ENCODE results near the gene AXDND1. TPM values are rescaled to one million over a fixed set of nuclear protein-coding genes. Genes with fewer than 3 reads are reported as not detected.

The AXDND1 gene
- total RNA-seq, 2 experiments from 2014 or later: 0.40 to 0.42 TPM

DNA sequence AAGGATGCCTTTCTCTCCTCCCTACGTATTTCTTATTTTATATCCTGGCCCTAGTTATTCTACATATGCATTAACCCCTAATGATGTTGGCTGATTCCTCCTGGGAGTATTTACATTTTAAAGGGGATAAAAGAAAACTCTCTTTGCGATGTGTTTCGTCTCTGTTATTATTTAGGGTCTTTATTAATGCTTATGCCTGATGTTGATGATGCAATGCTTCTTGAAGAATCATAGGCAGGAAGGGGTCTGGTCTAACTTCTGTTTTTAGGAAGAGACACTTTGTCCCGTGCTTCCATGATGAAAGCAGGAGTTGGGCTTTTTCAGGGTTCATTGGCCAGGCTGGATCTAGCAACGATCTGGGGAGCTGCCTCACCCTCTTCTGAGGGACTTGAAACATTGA is 210.7 kb downstream of the AXDND1 start:
- Mint-ChIP-seq H3K36me3 (ENCODE audit: low read depth) (no peaks in the 10 kb centered on the region), H3K4me1 (peaks cover 5% of the 10 kb centered on the region), H3K27me3 (peaks cover 47% of the 10 kb centered on the region), H3K4me3 (no peak overlapping the region), H3K9me3 (no peaks in the 10 kb centered on the region), H3K27ac (no peak overlapping the region)
- ChIA-PET CTCF (no interaction called here), POLR2A (no interaction called here)
- no peak for DNase-seq

DNA sequence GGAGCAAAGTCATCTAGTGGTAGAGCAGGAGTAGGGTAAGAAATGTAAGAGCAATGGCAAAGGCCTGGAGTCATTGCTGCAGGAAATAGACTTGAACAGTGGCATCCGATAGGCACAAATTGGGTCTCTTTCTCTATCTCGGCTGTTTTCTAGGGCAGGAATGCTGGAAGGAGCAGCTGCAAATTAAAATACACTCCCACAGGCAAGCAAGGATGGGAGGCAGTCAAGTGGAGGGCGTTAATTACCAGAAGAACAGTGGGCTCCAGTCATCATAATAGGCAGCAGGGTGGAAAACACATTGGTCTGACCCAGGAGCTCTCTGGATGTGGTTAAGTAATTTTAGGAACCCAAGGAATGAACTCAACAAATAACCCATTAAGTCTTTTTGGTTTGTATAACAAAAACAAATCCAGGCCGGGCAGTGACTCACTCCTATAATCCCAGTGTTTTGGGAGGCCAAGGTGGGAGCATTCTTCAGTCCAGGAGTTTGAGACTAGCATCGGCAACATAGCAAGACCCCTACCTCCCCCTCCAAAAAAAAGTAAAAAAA is 218.1 kb downstream of the AXDND1 start:
- peaks cover 1% of the 10 kb centered on the region for H3K4me1 Mint-ChIP-seq
- no peak overlapping the region for H3K27ac Mint-ChIP-seq
- no peak for DNase-seq
- POLR2A ChIA-PET: interaction anchor here (0.6 kb wide), 1 partner anchor 428 kb away, joined by 3 read pairs; no protein-coding TSS in a partner anchor
- no peak overlapping the region for H3K4me3 Mint-ChIP-seq
- H3K27me3 Mint-ChIP-seq: peaks cover 37% of the 10 kb centered on the region
- H3K36me3 Mint-ChIP-seq (ENCODE audit: low read depth): no peaks in the 10 kb centered on the region
- no peaks in the 10 kb centered on the region for H3K9me3 Mint-ChIP-seq
- CTCF ChIA-PET: no interaction called here

DNA sequence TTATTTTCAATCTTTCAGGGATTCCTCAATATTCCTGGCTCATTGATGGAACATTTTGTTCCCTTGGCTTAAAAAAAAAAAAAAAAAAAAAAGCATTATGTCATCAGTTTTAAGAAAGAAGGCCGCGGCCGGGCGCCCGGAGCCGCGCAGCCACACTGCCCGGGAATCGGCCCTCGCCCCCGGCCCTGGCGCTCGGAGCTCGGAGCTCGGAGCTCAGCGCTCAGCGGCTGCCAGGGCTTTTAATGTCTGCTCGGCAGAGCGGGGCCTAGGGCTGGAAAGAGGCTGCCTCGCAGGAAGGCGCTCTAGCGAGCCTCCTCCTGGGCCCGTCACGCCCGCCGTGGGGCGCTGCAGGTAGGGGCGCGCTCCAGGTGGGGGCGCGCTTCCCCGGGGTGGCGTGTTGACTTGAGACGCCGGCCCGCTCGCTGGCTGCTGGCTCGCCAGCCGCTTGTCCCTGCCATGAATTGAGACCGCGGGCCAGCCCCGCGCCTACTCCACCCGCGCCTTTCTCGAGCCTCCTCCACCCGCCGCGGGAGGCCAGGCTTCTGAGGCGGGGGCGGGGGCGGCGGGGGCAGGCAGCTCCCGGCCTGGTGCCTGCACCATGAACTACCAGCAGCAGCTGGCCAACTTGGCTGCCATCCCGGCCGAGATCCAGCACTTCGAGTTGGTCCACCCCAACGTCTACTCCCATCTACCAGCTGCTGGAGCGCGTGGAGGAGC is 220.5 kb downstream of the AXDND1 start:
- Mint-ChIP-seq H3K4me1 (peaks cover 1% of the 10 kb centered on the region), H3K27me3 (peaks cover 45% of the 10 kb centered on the region), H3K9me3 (no peaks in the 10 kb centered on the region), H3K36me3 (ENCODE audit: low read depth) (no peaks in the 10 kb centered on the region), H3K27ac (no peak overlapping the region), H3K4me3 (no peak overlapping the region)
- POLR2A ChIA-PET: no interaction called here
- CTCF ChIA-PET: no interaction called here
- no peak for DNase-seq

- Mint-ChIP-seq H3K4me1 (peaks cover 1% of the 10 kb centered on the region), H3K9me3 (no peaks in the 10 kb centered on the region), H3K4me3 (no peak overlapping the region), H3K36me3 (ENCODE audit: low read depth) (no peaks in the 10 kb centered on the region), H3K27me3 (peaks cover 50% of the 10 kb centered on the region), H3K27ac (no peak overlapping the region)
- DNase-seq: no peak
- POLR2A ChIA-PET: no interaction called here
- CTCF ChIA-PET: no interaction called here
Observed at GRCh38 chr1:179587336-179587735, 221.6 kb downstream of the AXDND1 start.

- Mint-ChIP-seq H3K27me3 (peaks cover 54% of the 10 kb centered on the region), H3K4me3 (no peak overlapping the region), H3K9me3 (no peaks in the 10 kb centered on the region), H3K4me1 (peaks cover 1% of the 10 kb centered on the region), H3K27ac (no peak overlapping the region), H3K36me3 (ENCODE audit: low read depth) (no peaks in the 10 kb centered on the region)
- no peak for DNase-seq
- POLR2A ChIA-PET: no interaction called here
- CTCF ChIA-PET: interaction anchor here (1.1 kb wide), 1 partner anchor 11 kb away, joined by 3 read pairs; no protein-coding TSS in a partner anchor
Observed at GRCh38 chr1:179588425-179589024, 222.8 kb downstream of the AXDND1 start.

- peaks cover 48% of the 10 kb centered on the region for H3K27me3 Mint-ChIP-seq
- H3K9me3 Mint-ChIP-seq: no peaks in the 10 kb centered on the region
- H3K27ac Mint-ChIP-seq: no peak overlapping the region
- POLR2A ChIA-PET: no interaction called here
- no peaks in the 10 kb centered on the region for H3K36me3 Mint-ChIP-seq (ENCODE audit: low read depth)
- CTCF ChIA-PET: interaction anchor here (1.1 kb wide), 1 partner anchor 10 kb away, joined by 3 read pairs; no protein-coding TSS in a partner anchor
- H3K4me1 Mint-ChIP-seq: peaks cover 1% of the 10 kb centered on the region
- H3K4me3 Mint-ChIP-seq: no peak overlapping the region
- DNase-seq: no peak
Observed at GRCh38 chr1:179589509-179589908, 223.7 kb downstream of the AXDND1 start.

GRCh38 chr1:179590671-179591070 is 224.9 kb downstream of the AXDND1 start:
- H3K4me3 Mint-ChIP-seq: no peak overlapping the region
- ChIA-PET CTCF (no interaction called here), POLR2A (no interaction called here)
- no peak overlapping the region for H3K27ac Mint-ChIP-seq
- no peak for DNase-seq
- H3K4me1 Mint-ChIP-seq: peaks cover 1% of the 10 kb centered on the region
- no peaks in the 10 kb centered on the region for H3K9me3 Mint-ChIP-seq
- no peaks in the 10 kb centered on the region for H3K36me3 Mint-ChIP-seq (ENCODE audit: low read depth)
- H3K27me3 Mint-ChIP-seq: peaks cover 46% of the 10 kb centered on the region

DNA sequence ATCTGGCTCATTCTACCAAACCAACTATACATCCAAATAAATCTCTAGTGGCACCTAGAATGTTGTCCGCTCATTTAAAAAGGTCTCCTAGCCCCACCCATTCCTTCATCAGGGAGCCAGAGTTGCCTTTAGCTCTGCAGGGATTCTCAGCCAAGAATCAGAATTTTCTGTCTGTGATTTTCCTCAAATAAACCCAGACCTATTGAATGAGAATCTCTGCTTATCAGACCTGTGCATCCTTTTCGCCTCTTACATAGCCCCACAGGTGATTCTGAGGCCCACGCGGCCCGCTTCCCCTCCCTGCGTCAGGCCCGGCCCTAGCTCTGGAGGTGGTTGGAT is 225.5 kb downstream of the AXDND1 start:
- Mint-ChIP-seq H3K27ac (no peak overlapping the region), H3K9me3 (no peaks in the 10 kb centered on the region), H3K4me3 (no peak overlapping the region), H3K36me3 (ENCODE audit: low read depth) (no peaks in the 10 kb centered on the region), H3K27me3 (peaks cover 47% of the 10 kb centered on the region), H3K4me1 (no peaks in the 10 kb centered on the region)
- ChIA-PET CTCF (no interaction called here), POLR2A (no interaction called here)
- DNase-seq: no peak

DNA sequence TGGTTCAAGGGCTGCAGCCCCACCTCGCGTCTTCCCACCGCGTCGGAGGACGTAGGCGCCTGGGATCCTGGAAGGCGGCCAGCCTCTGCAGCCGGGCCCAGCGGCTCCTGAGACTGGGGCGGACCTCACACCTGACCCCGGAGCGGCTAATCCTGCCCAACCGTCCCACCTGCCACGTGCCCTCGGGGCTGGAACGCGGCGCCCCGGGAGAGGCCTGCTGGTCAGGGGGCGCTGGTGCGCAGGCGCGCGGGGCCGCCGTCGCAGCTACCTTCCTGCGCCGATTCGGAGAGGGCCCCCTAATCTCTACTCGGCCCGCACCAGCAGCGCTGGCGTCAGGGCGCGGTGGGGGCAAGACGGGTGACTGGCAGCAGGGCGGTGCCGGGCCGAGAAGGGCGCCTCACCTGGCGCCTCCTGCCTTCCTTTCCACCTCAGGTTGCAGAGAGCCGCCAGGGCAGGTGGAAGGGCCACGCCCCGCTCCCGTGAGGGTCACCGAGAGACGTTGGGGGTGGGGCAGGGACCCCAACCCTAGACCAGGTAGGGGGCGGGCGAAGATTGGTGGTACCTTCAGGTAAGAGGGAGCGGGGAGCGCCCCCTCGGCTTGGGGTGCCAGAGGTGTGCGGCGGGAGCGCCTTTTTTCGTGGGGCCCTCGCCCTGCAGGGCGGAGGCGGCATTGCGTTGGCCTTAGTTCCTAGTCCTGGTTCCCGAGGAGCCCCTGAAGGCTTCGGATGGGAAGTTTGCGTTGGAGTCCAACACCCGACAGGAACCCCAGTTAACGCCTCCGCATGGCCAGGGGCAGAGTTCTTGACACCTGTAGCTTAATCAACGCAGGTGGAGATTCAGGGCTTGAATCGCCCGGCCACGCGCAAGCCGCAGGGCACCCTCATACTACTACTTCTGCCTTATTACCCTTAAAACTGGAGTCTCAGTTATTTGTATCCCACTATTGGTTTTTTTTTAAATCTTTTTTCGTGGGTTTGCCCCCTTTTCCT is 226.1 kb downstream of the AXDND1 start, which contains the start of gene TDRD5:
TDRD5 (plus strand) TSS at position 241 of the 989 bp plus-strand sequence. CDS start 784 bp downstream, outside the sequence.
- CTCF ChIA-PET: no interaction called here
- DNase-seq: no peak
- POLR2A ChIA-PET: no interaction called here

DNA sequence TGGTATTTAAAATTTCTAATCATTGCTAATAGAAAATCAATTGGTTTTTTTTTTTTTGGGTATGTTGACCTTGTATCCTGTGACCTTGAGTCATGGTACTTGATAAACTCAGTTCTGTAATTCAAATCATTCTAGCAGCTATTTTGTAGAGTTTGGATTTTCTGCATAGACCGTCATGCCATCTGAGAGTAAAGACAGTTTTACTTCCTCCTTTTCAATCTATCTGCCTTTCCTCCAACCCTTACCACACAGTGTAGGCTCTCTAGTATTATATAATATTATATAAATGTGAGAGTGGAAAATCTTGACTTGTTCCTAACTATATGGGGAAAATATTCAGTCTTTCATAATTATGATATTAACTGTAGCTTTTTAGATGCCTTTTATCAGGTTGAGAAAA is 232.9 kb downstream of the AXDND1 start:
- no peaks in the 10 kb centered on the region for H3K4me1 Mint-ChIP-seq
- no peaks in the 10 kb centered on the region for H3K36me3 Mint-ChIP-seq (ENCODE audit: low read depth)
- H3K27me3 Mint-ChIP-seq: peaks cover 44% of the 10 kb centered on the region
- H3K9me3 Mint-ChIP-seq: no peaks in the 10 kb centered on the region
- H3K4me3 Mint-ChIP-seq: no peak overlapping the region
- CTCF ChIA-PET: no interaction called here
- H3K27ac Mint-ChIP-seq: no peak overlapping the region
- POLR2A ChIA-PET: interaction anchor here (0.6 kb wide), 1 partner anchor 163 kb away, joined by 4 read pairs; no protein-coding TSS in a partner anchor
- DNase-seq: no peak

More for the DNA sequence above, 226.1 kb downstream of the AXDND1 start, which contains the start of gene TDRD5:
- Mint-ChIP-seq H3K27ac (no peak within 1 kb of the TSS), H3K36me3 (ENCODE audit: low read depth) (no peaks in the 10 kb centered on the region), H3K4me3 (no peak within 1 kb of the TSS), H3K9me3 (no peaks in the 10 kb centered on the region), H3K27me3 (peaks cover 50% of the 10 kb centered on the region), H3K4me1 (no peaks in the 10 kb centered on the region)

DNA sequence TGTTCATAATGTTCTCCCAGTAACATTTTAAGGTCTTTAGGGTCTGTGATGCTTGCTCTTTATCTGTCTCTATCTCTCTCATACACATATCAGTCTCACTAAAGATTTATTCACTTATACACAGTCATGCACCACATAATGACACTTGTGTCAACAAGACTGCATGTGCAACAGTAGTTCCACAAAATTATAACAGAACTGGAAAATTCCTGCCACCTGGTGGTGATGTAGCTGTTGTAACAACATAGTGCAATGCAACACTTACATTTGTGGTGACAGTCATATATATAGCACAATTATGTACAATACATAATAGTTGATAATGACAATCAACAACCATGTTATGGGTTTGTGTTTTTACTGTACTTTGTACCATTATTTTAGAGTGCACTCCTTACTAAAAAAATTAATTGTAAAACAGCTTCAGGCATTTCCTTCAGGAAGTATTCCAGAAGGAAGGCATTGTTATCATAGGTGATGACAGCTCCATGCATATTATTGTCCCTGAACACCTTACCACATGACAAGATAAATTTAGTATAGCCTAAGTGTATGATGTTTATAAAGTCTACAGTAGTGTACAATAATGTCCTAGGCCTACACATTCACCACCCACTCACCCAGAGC is 234.0 kb downstream of the AXDND1 start:
- POLR2A ChIA-PET: no interaction called here
- H3K27me3 Mint-ChIP-seq: peaks cover 45% of the 10 kb centered on the region
- no peaks in the 10 kb centered on the region for H3K9me3 Mint-ChIP-seq
- no peaks in the 10 kb centered on the region for H3K4me1 Mint-ChIP-seq
- no peak overlapping the region for H3K27ac Mint-ChIP-seq
- no peak overlapping the region for H3K4me3 Mint-ChIP-seq
- CTCF ChIA-PET: interaction anchor here (1.2 kb wide), 1 partner anchor 11 kb away, joined by 3 read pairs; no protein-coding TSS in a partner anchor
- no peaks in the 10 kb centered on the region for H3K36me3 Mint-ChIP-seq (ENCODE audit: low read depth)
- DNase-seq: peak; percentile 15

GRCh38 chr1:179601093-179601492 is 235.3 kb downstream of the AXDND1 start:
- H3K27ac Mint-ChIP-seq: no peak overlapping the region
- no peaks in the 10 kb centered on the region for H3K9me3 Mint-ChIP-seq
- no peaks in the 10 kb centered on the region for H3K36me3 Mint-ChIP-seq (ENCODE audit: low read depth)
- no peaks in the 10 kb centered on the region for H3K4me1 Mint-ChIP-seq
- peaks cover 38% of the 10 kb centered on the region for H3K27me3 Mint-ChIP-seq
- ChIA-PET CTCF (no interaction called here), POLR2A (no interaction called here)
- no peak for DNase-seq
- no peak overlapping the region for H3K4me3 Mint-ChIP-seq

Data from activated CD4-positive, alpha-beta T cell treated with anti-CD3 and anti-CD28 coated beads, Interleukin-2, amount 10 ng/mL, durations not matched to agents 7 days and 5 days (primary cell).